SK-N-SH treated with all-trans-retinoic acid at 6 μM for 48 hours (cell line): ENCODE measurements around the gene GID8.

Experiments
- ATAC-seq: fragments of 200-7000 bp; cut with Tn5 transposase; 3 replicates; pipeline ENCODE4 v1.9.1; 2020; ENCODE audit warnings: mild to moderate bottlenecking, moderate library complexity
- BACH2 ChIP-seq: fragments of 250-450 bp; sonication (Bioruptor Pico); IDR thresholded peaks from 2 replicates; pipeline ENCODE4 v1.9.0; 2021; ENCODE audit warnings: mild to moderate bottlenecking, borderline replicate concordance
- CREB5 ChIP-seq: fragments of 250-450 bp; sonication (Bioruptor Pico); IDR thresholded peaks from 2 replicates; pipeline ENCODE4 v1.5.1; 2020; ENCODE audit warnings: low read depth, mild to moderate bottlenecking, moderate library complexity
- CSDC2 ChIP-seq: fragments of 250-450 bp; sonication (Bioruptor Pico); IDR thresholded peaks from 2 replicates; pipeline ENCODE4 v1.5.0; 2020; ENCODE audit warnings: mild to moderate bottlenecking, moderate library complexity
- ISL1 ChIP-seq: fragments of 250-450 bp; sonication (Bioruptor Pico); IDR thresholded peaks from 2 replicates; pipeline ENCODE4 v2.1.2; 2022; ENCODE audit warnings: mild to moderate bottlenecking, moderate library complexity
- OSR1 ChIP-seq: fragments of 250-450 bp; sonication (Bioruptor Pico); IDR thresholded peaks from 2 replicates; pipeline ENCODE4 v1.8.0; 2022; ENCODE audit warnings: moderate library complexity, mild to moderate bottlenecking, inconsistent platforms
- PATZ1 ChIP-seq: fragments of 250-450 bp; sonication (Bioruptor Pico); IDR thresholded peaks from 2 replicates; pipeline ENCODE4 v1.8.0; 2020; ENCODE audit warnings: mild to moderate bottlenecking, moderate library complexity, borderline replicate concordance
- POU6F1 ChIP-seq: fragments of 250-450 bp; sonication (Bioruptor Pico); IDR thresholded peaks from 2 replicates; pipeline ENCODE4 v1.8.0; 2021; ENCODE audit warnings: low read depth, mild to moderate bottlenecking, moderate library complexity, borderline replicate concordance
- SNAI2 ChIP-seq: fragments of 250-450 bp; sonication (Bioruptor Pico); IDR thresholded peaks from 2 replicates; pipeline ENCODE4 v1.5.0; 2020; ENCODE audit warnings: mild to moderate bottlenecking, moderate library complexity
- TOX ChIP-seq: fragments of 250-450 bp; sonication (Bioruptor Pico); IDR thresholded peaks from 2 replicates; pipeline ENCODE4 v1.8.0; 2021; ENCODE audit warnings: mild to moderate bottlenecking, moderate library complexity, borderline replicate concordance
- TSHZ2 ChIP-seq: fragments of 250-450 bp; sonication (Bioruptor Pico); IDR thresholded peaks from 2 replicates; pipeline ENCODE4 v1.5.0; 2020; ENCODE audit warnings: mild to moderate bottlenecking, moderate library complexity
- ZC3H10 ChIP-seq: fragments of 250-450 bp; sonication (Bioruptor Pico); IDR thresholded peaks from 2 replicates; pipeline ENCODE4 v1.5.1; 2021; ENCODE audit warnings: mild to moderate bottlenecking, moderate library complexity
- ZFP3 ChIP-seq: fragments of 250-450 bp; sonication (Bioruptor Pico); IDR thresholded peaks from 2 replicates; pipeline ENCODE4 v1.5.0; 2020; ENCODE audit warnings: mild to moderate bottlenecking, moderate library complexity
- ZFP30 ChIP-seq: fragments of 450-650 bp; formaldehyde crosslinking; IDR thresholded peaks from 2 replicates; pipeline ENCODE4 v1.5.0; 2022; ENCODE audit warnings: mild to moderate bottlenecking, moderate library complexity
- ZNF565 ChIP-seq: fragments of 450-650 bp; formaldehyde crosslinking; conservative IDR thresholded peaks from 2 replicates; pipeline ENCODE4 v1.5.0; 2020; ENCODE audit warnings: low read depth, mild to moderate bottlenecking, moderate library complexity
- ZNF70 ChIP-seq: fragments of 450-650 bp; formaldehyde crosslinking; IDR thresholded peaks from 2 replicates; pipeline ENCODE4 v1.5.0; 2020; ENCODE audit warnings: mild to moderate bottlenecking, moderate library complexity
- ZNF8 ChIP-seq: fragments of 450-650 bp; formaldehyde crosslinking; IDR thresholded peaks from 2 replicates; pipeline ENCODE4 v1.5.0; 2020; ENCODE audit warnings: mild to moderate bottlenecking, moderate library complexity

GID8 gene

GRCh38 chr20:62897666-62898065, 40.3 kb upstream of the GID8 start (continued):
- TF ChIP-seq TSHZ2 (CRISPR knock-in tag) (no peak), ZFP30 (no peak), ISL1 (CRISPR knock-in tag) (no peak), SNAI2 (CRISPR knock-in tag) (no peak), CREB5 (CRISPR knock-in tag) (no peak)

GRCh38 chr20:62898093-62898964, 39.6 kb upstream of the GID8 start:
- TF ChIP-seq BACH2 (CRISPR knock-in tag) (no peak), ZNF70 (CRISPR knock-in tag) (no peak), TOX (no peak), CSDC2 (no peak), POU6F1 (no peak), ISL1 (CRISPR knock-in tag) (no peak), ZNF8 (CRISPR knock-in tag) (no peak), PATZ1 (CRISPR knock-in tag) (no peak), TSHZ2 (CRISPR knock-in tag) (no peak), SNAI2 (CRISPR knock-in tag) (no peak), OSR1 (CRISPR knock-in tag) (no peak), ZFP30 (no peak)
- no peak for ATAC-seq

- no peak for ATAC-seq
- TF ChIP-seq ZNF8 (CRISPR knock-in tag) (no peak), ZNF565 (no peak), ZC3H10 (no peak), ZFP3 (CRISPR knock-in tag) (no peak), ISL1 (CRISPR knock-in tag) (no peak)
Observed at GRCh38 chr20:62898970-62899632, 38.8 kb upstream of the GID8 start.
